Activated CD4-positive, alpha-beta T cell treated with anti-CD3 and anti-CD28 coated beads for 24 hours (primary cell): Measurements from ENCODE around the gene EGFR.
A peak's percentile ranks its signal among the peaks of the same experiment; 100 is the strongest.

Source experiments
- DNase-seq, 2 donors: peaks; one replicate each; pipeline ENCODE4 v3.0.0-alpha.2; 2020; ENCODE audit warnings: low read depth in 2 of 2

EGFR gene

GRCh38 chr7:55018361-55019190, at the start of gene EGFR:
Gene EGFR, plus strand, starts transcription at chr7:55019017. Its CDS starts 261 bp downstream, at chr7:55019278.
- no peak for DNase-seq

GRCh38 chr7:54969208-54969967, 49.4 kb upstream of the EGFR start:
- DNase-seq, result no peak

GRCh38 chr7:54972733-54973294, 46.0 kb upstream of the EGFR start:
- no peak for DNase-seq

- DNase-seq, result no peak
Observed at GRCh38 chr7:54978364-54979116, 40.3 kb upstream of the EGFR start.

GRCh38 chr7:54980521-54980920, 38.3 kb upstream of the EGFR start:
- no peak for DNase-seq

GRCh38 chr7:54981913-54982312, 36.9 kb upstream of the EGFR start:
- no peak for DNase-seq

- DNase-seq, result no peak
Observed at GRCh38 chr7:54985426-54986330, 33.1 kb upstream of the EGFR start.

- DNase-seq, result no peak
Observed at GRCh38 chr7:54986716-54987115, 32.1 kb upstream of the EGFR start.

- no peak for DNase-seq
Observed at GRCh38 chr7:54987772-54988171, 31.0 kb upstream of the EGFR start.

GRCh38 chr7:54988516-54988915, 30.3 kb upstream of the EGFR start:
- DNase-seq, result no peak

- DNase-seq, result no peak
Observed at GRCh38 chr7:54989453-54990225, 29.2 kb upstream of the EGFR start.

- no peak for DNase-seq
Observed at GRCh38 chr7:54991341-54991740, 27.5 kb upstream of the EGFR start.

- no peak for DNase-seq
Observed at GRCh38 chr7:54992871-54993475, 25.8 kb upstream of the EGFR start.

GRCh38 chr7:54995166-54995565, 23.7 kb upstream of the EGFR start:
- DNase-seq, result no peak

GRCh38 chr7:54995610-54996363, 23.0 kb upstream of the EGFR start:
- DNase-seq, result peak in 1 of 2 donors; percentile 16

GRCh38 chr7:54996391-54996790, 22.4 kb upstream of the EGFR start:
- no peak for DNase-seq

- DNase-seq, result no peak
Observed at GRCh38 chr7:55004579-55004978, 14.2 kb upstream of the EGFR start.

GRCh38 chr7:55005241-55005851, 13.5 kb upstream of the EGFR start:
- DNase-seq, result no peak

GRCh38 chr7:55006499-55006898, 12.3 kb upstream of the EGFR start:
- DNase-seq, result no peak
